HepG2 (cell line): ENCODE results near the gene HLF. TPM values are rescaled to one million over a fixed set of nuclear protein-coding genes. Genes with fewer than 3 reads are reported as not detected.

ENCODE experiments used
- ARNT2 ChIP-seq: sonication (generic); formaldehyde crosslinking; IDR thresholded peaks from 2 replicates; pipeline ENCODE4 v1.8.0; 2022; ENCODE audit warnings: mild to moderate bottlenecking, low read depth, missing genetic modification reagents, moderate library complexity
- ATF7 ChIP-seq, 2 experiments: fragments of 450-650 bp in 1 of 2; sonication (generic) in 1 of 2; formaldehyde crosslinking in 1 of 2; IDR thresholded peaks; 2 replicates each; pipeline versions ENCODE4 v1.4.0 to v1.6.1; 2016 to 2020; ENCODE audit warnings: antibody characterized with exemption in 1 of 2, mild to moderate bottlenecking in 1 of 2, missing genetic modification reagents in 1 of 2
- FOXC1 ChIP-seq: sonication (generic); formaldehyde crosslinking; IDR thresholded peaks from 2 replicates; pipeline ENCODE4 v1.8.0; 2022; ENCODE audit warnings: mild to moderate bottlenecking, missing genetic modification reagents, borderline replicate concordance
- HDAC1 ChIP-seq: sonication (generic); formaldehyde crosslinking; IDR thresholded peaks from 2 replicates; pipeline ENCODE4 v1.5.1; 2020; ENCODE audit warnings: mild to moderate bottlenecking, missing genetic modification reagents
- KDM6A ChIP-seq: IDR thresholded peaks from 2 replicates; pipeline ENCODE4 v1.6.1; 2016; ENCODE audit warnings: low read depth
- MAZ ChIP-seq, 2 experiments: sonication (generic) in 1 of 2; formaldehyde crosslinking in 1 of 2; IDR thresholded peaks; 2 replicates each; pipeline versions ENCODE4 v1.5.0 to v1.6.1; 2012 to 2020; ENCODE audit warnings: low read depth in 2 of 2, mild to moderate bottlenecking in 2 of 2, borderline replicate concordance in 1 of 2, improper control_type of control experiment in 1 of 2, low read length in 1 of 2, missing genetic modification reagents in 1 of 2, moderate library complexity in 1 of 2
- MEF2D ChIP-seq: sonication (generic); formaldehyde crosslinking; IDR thresholded peaks from 2 replicates; pipeline ENCODE4 v1.5.1; 2020; ENCODE audit warnings: mild to moderate bottlenecking, missing genetic modification reagents
- NFRKB ChIP-seq: fragments of 450-650 bp; IDR thresholded peaks from 2 replicates; pipeline ENCODE4 v1.6.1; 2017
- PHF8 ChIP-seq: sonication (generic); formaldehyde crosslinking; IDR thresholded peaks from 2 replicates; pipeline ENCODE4 v1.5.0; 2020; ENCODE audit warnings: missing genetic modification reagents
- RCOR2 ChIP-seq: IDR thresholded peaks from 2 replicates; pipeline ENCODE4 v1.6.1; 2016; ENCODE audit warnings: missing biosample characterization, missing genetic modification reagents
- REXO4 ChIP-seq: sonication (generic); formaldehyde crosslinking; IDR thresholded peaks from 2 replicates; pipeline ENCODE4 v1.8.0; 2022; ENCODE audit warnings: missing genetic modification reagents, mild to moderate bottlenecking, borderline replicate concordance
- RFX5 ChIP-seq: IDR thresholded peaks from 2 replicates; pipeline ENCODE4 v1.6.1; 2011; ENCODE audit warnings: low read depth, low read length, improper control_type of control experiment
- RFXAP ChIP-seq: sonication (generic); formaldehyde crosslinking; IDR thresholded peaks from 2 replicates; pipeline ENCODE4 v1.4.0; 2020; ENCODE audit warnings: missing genetic modification reagents, borderline replicate concordance
- SAFB2 ChIP-seq: sonication (generic); formaldehyde crosslinking; IDR thresholded peaks from 2 replicates; pipeline ENCODE4 v1.5.1; 2020; ENCODE audit warnings: missing genetic modification reagents, low read depth, mild to moderate bottlenecking, borderline replicate concordance
- SRSF9 ChIP-seq: fragments of 200-400 bp; formaldehyde crosslinking; IDR thresholded peaks from 2 replicates; pipeline ENCODE4 v1.6.1; 2018; ENCODE audit warnings: borderline replicate concordance, mild to moderate bottlenecking, low read depth, low read length; ENCODE audit not compliant: insufficient read depth, poor library complexity, severe bottlenecking
- TOPORS ChIP-seq: sonication (generic); formaldehyde crosslinking; IDR thresholded peaks from 2 replicates; pipeline ENCODE4 v1.8.0; 2023; ENCODE audit warnings: mild to moderate bottlenecking, missing genetic modification reagents
- ZNF160 ChIP-seq: sonication (generic); formaldehyde crosslinking; IDR thresholded peaks from 2 replicates; pipeline ENCODE4 v1.8.0; 2022; ENCODE audit warnings: mild to moderate bottlenecking, inconsistent platforms, missing genetic modification reagents
- ZNF383 ChIP-seq: sonication (generic); formaldehyde crosslinking; IDR thresholded peaks from 2 replicates; pipeline ENCODE4 v1.4.0; 2020; ENCODE audit warnings: missing genetic modification reagents, mild to moderate bottlenecking, borderline replicate concordance
- ZNF550 ChIP-seq: sonication (generic); formaldehyde crosslinking; IDR thresholded peaks from 2 replicates; pipeline ENCODE4 v1.4.0; 2020; ENCODE audit warnings: mild to moderate bottlenecking, missing genetic modification reagents, borderline replicate concordance
- ZNF605 ChIP-seq: sonication (generic); formaldehyde crosslinking; IDR thresholded peaks from 2 replicates; pipeline ENCODE4 v1.8.0; 2022; ENCODE audit warnings: mild to moderate bottlenecking, missing genetic modification reagents
- ZNF629 ChIP-seq: sonication (generic); formaldehyde crosslinking; conservative IDR thresholded peaks from 2 replicates; pipeline ENCODE4 v1.5.0; 2020; ENCODE audit warnings: missing genetic modification reagents
- ZZZ3 ChIP-seq: sonication (generic); formaldehyde crosslinking; IDR thresholded peaks from 2 replicates; pipeline ENCODE4 v1.4.0; 2020; ENCODE audit warnings: missing genetic modification reagents, mild to moderate bottlenecking, borderline replicate concordance
- polyA plus RNA-seq, 8 experiments: library from polyadenylated mRNA; depleted of rRNA in 3 of 8; stranded (reverse) in 7 of 8; unstranded in 1 of 8; fragments of >200 nt; fragmentation: Illumina TruSeq in 4 of 8; extraction: Trizol in 4 of 8; gene quantifications; 2 replicates each; pipeline versions ENCODE4 v1.2.1 to v1.2.3, GENCODE V29; 2011 to 2016; ENCODE audit warnings: low read depth in 4 of 8, missing spikeins in 1 of 8, mixed read lengths in 1 of 8; ENCODE audit not compliant: insufficient read depth in 1 of 8
- total RNA-seq, 5 experiments: library from RNA; depleted of rRNA; stranded (reverse); fragments of >200 nt; fragmentation: Illumina TruSeq; extraction: Trizol; gene quantifications; 2 replicates each; pipeline ENCODE4 v1.2.3, GENCODE V29; 2016; ENCODE audit warnings: low read depth in 1 of 5
- TF ChIP-seq, protein P1 (sequence below), 2 experiments: sonication (generic) in 1 of 2; formaldehyde crosslinking in 1 of 2; IDR thresholded peaks; 2 replicates each; pipeline versions ENCODE4 v1.5.1 to v1.6.1; 2011 to 2020; ENCODE audit warnings: borderline replicate concordance in 1 of 2, low read depth in 1 of 2, low read length in 1 of 2, mild to moderate bottlenecking in 1 of 2, missing genetic modification reagents in 1 of 2, moderate library complexity in 1 of 2
- TF ChIP-seq, protein P2 (sequence below): sonication (generic); formaldehyde crosslinking; IDR thresholded peaks from 2 replicates; pipeline ENCODE4 v1.4.0; 2020; ENCODE audit warnings: missing genetic modification reagents, borderline replicate concordance
- TF ChIP-seq, protein P3 (sequence below): sonication (generic); formaldehyde crosslinking; IDR thresholded peaks from 2 replicates; pipeline ENCODE4 v1.4.0; 2020; ENCODE audit warnings: mild to moderate bottlenecking, low read depth, missing genetic modification reagents

HLF gene
- total and polyA plus RNA-seq, 2 of the 13 experiments (the other 11 are each of a cell fraction or from before 2014, with no cell fraction given) = 202 to 346 TPM

DNA sequence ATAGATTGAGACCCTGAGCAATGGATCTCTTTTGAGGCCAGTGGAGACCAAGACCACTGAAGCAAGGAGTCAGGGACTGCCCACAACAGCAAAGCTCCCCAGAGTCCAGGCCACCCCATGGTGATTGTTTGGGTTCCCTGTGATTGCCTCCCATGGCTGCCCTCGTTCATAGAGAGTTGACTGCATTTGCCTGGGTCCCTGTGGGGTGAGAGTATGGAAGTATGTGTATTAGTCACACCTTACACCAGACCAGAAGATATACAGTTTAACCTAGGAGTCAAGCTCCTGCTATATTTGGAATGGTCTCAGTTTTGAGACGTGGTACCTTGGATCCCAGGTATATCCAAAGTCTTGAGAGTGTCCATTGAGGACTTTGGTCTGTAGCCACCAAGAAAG lies 20.2 kb downstream of the HLF start (continued):
- TF ChIP-seq, protein P1, sequence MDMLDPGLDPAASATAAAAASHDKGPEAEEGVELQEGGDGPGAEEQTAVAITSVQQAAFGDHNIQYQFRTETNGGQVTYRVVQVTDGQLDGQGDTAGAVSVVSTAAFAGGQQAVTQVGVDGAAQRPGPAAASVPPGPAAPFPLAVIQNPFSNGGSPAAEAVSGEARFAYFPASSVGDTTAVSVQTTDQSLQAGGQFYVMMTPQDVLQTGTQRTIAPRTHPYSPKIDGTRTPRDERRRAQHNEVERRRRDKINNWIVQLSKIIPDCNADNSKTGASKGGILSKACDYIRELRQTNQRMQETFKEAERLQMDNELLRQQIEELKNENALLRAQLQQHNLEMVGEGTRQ (IDR thresholded peaks at IDR 0.05; ENCODE audit: low read depth, low read length) = no peak
- TF ChIP-seq, protein P1 (CRISPR knock-in tag; IDR thresholded peaks at IDR 0.05; ENCODE audit: borderline replicate concordance) = no peak
- no peak for TF ChIP-seq HDAC1 (CRISPR knock-in tag)
- no peak for TF ChIP-seq ZNF160 (CRISPR knock-in tag)
- TF ChIP-seq MAZ (IDR thresholded peaks at IDR 0.05; ENCODE audit: borderline replicate concordance, low read depth, low read length) = no peak
- TF ChIP-seq MAZ (CRISPR knock-in tag; IDR thresholded peaks at IDR 0.05; ENCODE audit: low read depth) = no peak
- no peak for TF ChIP-seq MEF2D (CRISPR knock-in tag)
- peak; percentile 15; the same call in 1 of the 2 replicates for TF ChIP-seq PHF8
- no peak for TF ChIP-seq ZNF605 (CRISPR knock-in tag)
- no peak; the same call in 1 of the 2 replicates for TF ChIP-seq SAFB2
- TF ChIP-seq ZZZ3 (CRISPR knock-in tag) = no peak
- no peak for TF ChIP-seq FOXC1 (CRISPR knock-in tag)
- TF ChIP-seq ARNT2 (CRISPR knock-in tag) = no peak
- TF ChIP-seq ZNF550 (CRISPR knock-in tag) = no peak
- peak; percentile 56; the same call in 1 of the 2 replicates for TF ChIP-seq RFXAP (CRISPR knock-in tag)
- TF ChIP-seq ATF7 (IDR thresholded peaks at IDR 0.05) = no peak
- no peak for TF ChIP-seq ATF7 (CRISPR knock-in tag; IDR thresholded peaks at IDR 0.05)
- no peak for TF ChIP-seq REXO4 (CRISPR knock-in tag)
- TF ChIP-seq NFRKB = no peak
- peak; percentile 14; the same call in 1 of the 2 replicates for TF ChIP-seq KDM6A (CRISPR knock-in tag)
- TF ChIP-seq, protein P2, sequence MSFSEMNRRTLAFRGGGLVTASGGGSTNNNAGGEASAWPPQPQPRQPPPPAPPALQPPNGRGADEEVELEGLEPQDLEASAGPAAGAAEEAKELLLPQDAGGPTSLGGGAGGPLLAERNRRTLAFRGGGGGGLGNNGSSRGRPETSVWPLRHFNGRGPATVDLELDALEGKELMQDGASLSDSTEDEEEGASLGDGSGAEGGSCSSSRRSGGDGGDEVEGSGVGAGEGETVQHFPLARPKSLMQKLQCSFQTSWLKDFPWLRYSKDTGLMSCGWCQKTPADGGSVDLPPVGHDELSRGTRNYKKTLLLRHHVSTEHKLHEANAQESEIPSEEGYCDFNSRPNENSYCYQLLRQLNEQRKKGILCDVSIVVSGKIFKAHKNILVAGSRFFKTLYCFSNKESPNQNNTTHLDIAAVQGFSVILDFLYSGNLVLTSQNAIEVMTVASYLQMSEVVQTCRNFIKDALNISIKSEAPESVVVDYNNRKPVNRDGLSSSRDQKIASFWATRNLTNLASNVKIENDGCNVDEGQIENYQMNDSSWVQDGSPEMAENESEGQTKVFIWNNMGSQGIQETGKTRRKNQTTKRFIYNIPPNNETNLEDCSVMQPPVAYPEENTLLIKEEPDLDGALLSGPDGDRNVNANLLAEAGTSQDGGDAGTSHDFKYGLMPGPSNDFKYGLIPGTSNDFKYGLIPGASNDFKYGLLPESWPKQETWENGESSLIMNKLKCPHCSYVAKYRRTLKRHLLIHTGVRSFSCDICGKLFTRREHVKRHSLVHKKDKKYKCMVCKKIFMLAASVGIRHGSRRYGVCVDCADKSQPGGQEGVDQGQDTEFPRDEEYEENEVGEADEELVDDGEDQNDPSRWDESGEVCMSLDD (CRISPR knock-in tag) = no peak
- TF ChIP-seq ZNF629 (CRISPR knock-in tag) = no peak; the same call in 1 of the 2 replicates
- TF ChIP-seq, protein P3, sequence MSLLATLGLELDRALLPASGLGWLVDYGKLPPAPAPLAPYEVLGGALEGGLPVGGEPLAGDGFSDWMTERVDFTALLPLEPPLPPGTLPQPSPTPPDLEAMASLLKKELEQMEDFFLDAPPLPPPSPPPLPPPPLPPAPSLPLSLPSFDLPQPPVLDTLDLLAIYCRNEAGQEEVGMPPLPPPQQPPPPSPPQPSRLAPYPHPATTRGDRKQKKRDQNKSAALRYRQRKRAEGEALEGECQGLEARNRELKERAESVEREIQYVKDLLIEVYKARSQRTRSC (CRISPR knock-in tag) = no peak
- TF ChIP-seq RCOR2 (CRISPR knock-in tag) = no peak
- TF ChIP-seq TOPORS (CRISPR knock-in tag) = no peak; the same call in 1 of the 2 replicates
- no peak for TF ChIP-seq RFX5
- TF ChIP-seq SRSF9 = no peak
- TF ChIP-seq ZNF383 (CRISPR knock-in tag) = no peak
